Kidney (tissue), 14 donors: ENCODE results near the gene DUSP2. TPM values are rescaled to one million over a fixed set of nuclear protein-coding genes. Genes with fewer than 3 reads are reported as not detected.

Experiments
- DNase-seq, 5 donors: peaks; one replicate each; pipeline ENCODE4 v3.0.0-alpha.2; 2013 to 2020
- FAIRE-seq: peaks from 2 replicates; lab custom pipeline; 2012; peaks lifted over from hg19 to GRCh38; lab: Jason Lieb, UNC
- H3K27ac ChIP-seq, 2 donors: one replicate each; pipeline ENCODE4 v1.7.0; 2013; ENCODE audit warnings: low read depth in 2 of 2, low read length in 2 of 2, inconsistent platforms in 1 of 2
- H3K27me3 ChIP-seq: one replicate; pipeline ENCODE4 v1.7.1; 2013; ENCODE audit warnings: low read length, inconsistent platforms; ENCODE audit not compliant: control insufficient read depth, insufficient read depth
- H3K36me3 ChIP-seq, 3 donors: one replicate each; pipeline versions ENCODE4 v1.7.0 to v1.7.1; 2013; ENCODE audit warnings: low read length in 3 of 3, control low read depth in 1 of 3, inconsistent platforms in 1 of 3; ENCODE audit not compliant: insufficient read depth in 3 of 3, control insufficient read depth in 2 of 3
- H3K4me1 ChIP-seq, 3 donors: one replicate each; pipeline versions ENCODE4 v1.7.0 to v1.7.1; 2013; ENCODE audit warnings: low read length in 3 of 3, inconsistent platforms in 1 of 3, low read depth in 1 of 3; ENCODE audit not compliant: control insufficient read depth in 2 of 3, insufficient read depth in 2 of 3
- H3K4me3 ChIP-seq, 3 donors: one replicate each; pipeline versions ENCODE4 v1.7.0 to v1.8.1; 2013; ENCODE audit warnings: low read length in 3 of 3, control low read depth in 1 of 3, inconsistent platforms in 1 of 3
- H3K9ac ChIP-seq, 3 donors: one replicate each; pipeline versions ENCODE4 v1.7.0 to v1.7.1; 2013; ENCODE audit warnings: low read length in 3 of 3, control low read depth in 1 of 3, inconsistent platforms in 1 of 3
- H3K9me3 ChIP-seq, 3 donors: one replicate each; pipeline versions ENCODE4 v1.7.0 to v1.7.1; 2013; ENCODE audit warnings: low read length in 3 of 3, control low read depth in 1 of 3, inconsistent platforms in 1 of 3; ENCODE audit not compliant: control insufficient read depth in 2 of 3, insufficient read depth in 1 of 3
- CTCF ChIP-seq: IDR thresholded peaks from 3 replicates; pipeline ENCODE4 v1.5.1; 2012; ENCODE audit warnings: mild to moderate bottlenecking, moderate library complexity, borderline replicate concordance; ENCODE audit not compliant: insufficient read depth; ENCODE audit errors: extremely low read depth
- intact Hi-C: fragments of 100-400 bp; cut with DNase I; formaldehyde crosslinking; loops from one replicate; pipeline ENCODE4 v1.11.1; 2022
- polyA plus RNA-seq: library from polyadenylated mRNA; stranded (reverse); fragments of 350-450 nt; fragmentation: Illumina TruSeq; extraction: RNeasy Lipid Tissue Mini Kit (QIAGEN cat#74804); gene quantifications from one replicate; pipeline ENCODE4 v1.2.3, GENCODE V29; 2014; ENCODE audit warnings: low read depth, low replicate concordance; ENCODE audit not compliant: insufficient read depth
- total RNA-seq: library from RNA; stranded (reverse); fragmentation: NEBNext Ultra II Directional; extraction: Animal tissue kit (Norgen Biotek cat#: 25700); gene quantifications from one replicate; pipeline ENCODE4 v1.2.1, GENCODE V29; 2021
- donor health status: control.
- donor health status: control.
- donor health status: control.
- donor health status: control.
- donor health status: control.
- donor health status: DM: yes; HTN: yes; CAD: no.
- donor health status: Normal renal cell carcinoma (clear cell type).

The DUSP2 gene
- total and polyA plus RNA-seq, 2 donors from 2014 or later, result 5.6 to 11.8 TPM

GRCh38 chr2:96140941-96141623 lies 4.2 kb downstream of the DUSP2 start:
- FAIRE-seq (no peak), DNase-seq (peak in 2 of 5 donors; percentile 24 to 55)
- Histone ChIP-seq H3K9ac (no peak overlapping the region), H3K27ac (no peak overlapping the region), H3K4me1 (peaks cover 0 to 4% (median 1%) of the 10 kb centered on the region in 3 donors), H3K9me3 (no peaks in the 10 kb centered on the region), H3K27me3 (no peaks in the 10 kb centered on the region), H3K4me3 (no peak overlapping the region), H3K36me3 (no peaks in the 10 kb centered on the region)
- intact Hi-C loops, result no loop called here
- no peak for TF ChIP-seq CTCF

DNA sequence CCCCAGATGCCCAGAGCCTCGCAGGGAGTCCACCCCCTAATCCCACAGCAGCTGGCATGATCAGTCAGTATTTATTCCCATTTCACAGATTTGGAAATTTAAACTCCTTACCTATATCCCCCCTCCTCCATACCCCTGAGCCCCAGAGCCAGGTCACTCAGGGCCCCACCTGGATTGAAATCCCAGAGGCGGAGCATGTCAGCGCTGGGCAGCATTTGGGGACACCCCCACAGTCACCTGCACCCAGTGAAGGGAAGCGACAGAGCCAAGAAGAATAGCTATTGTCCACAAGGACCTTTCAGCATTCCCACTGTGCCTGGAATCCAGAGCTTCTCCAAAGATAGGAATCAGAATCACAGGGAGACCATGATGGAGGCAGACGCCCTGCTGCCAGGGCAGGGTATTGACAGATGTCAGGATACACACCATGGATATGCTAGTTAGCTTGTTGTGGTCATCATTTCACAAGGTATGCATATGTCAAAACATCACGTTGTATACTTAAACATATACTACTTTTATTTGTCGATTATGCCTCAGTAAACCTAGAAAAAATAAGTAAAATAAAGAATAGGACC lies 6.0 kb downstream of the DUSP2 start:
- no peaks in the 10 kb centered on the region for H3K36me3 ChIP-seq
- intact Hi-C loops, result no loop called here
- H3K27me3 ChIP-seq, result no peaks in the 10 kb centered on the region
- DNase-seq (peak in 1 of 5 donors; percentile 52), FAIRE-seq (no peak)
- no peak overlapping the region for H3K4me3 ChIP-seq
- no peak overlapping the region for H3K9ac ChIP-seq
- H3K9me3 ChIP-seq, result no peaks in the 10 kb centered on the region
- no peak overlapping the region for H3K27ac ChIP-seq
- H3K4me1 ChIP-seq, result no peaks in the 10 kb centered on the region
- no peak for TF ChIP-seq CTCF

- peak; percentile 76 to 88 (median 84) for DNase-seq
- Histone ChIP-seq H3K9ac (no peak within 1 kb of the TSS), H3K4me1 (no peaks in the 10 kb centered on the region), H3K9me3 (no peaks in the 10 kb centered on the region), H3K4me3 (no peak within 1 kb of the TSS), H3K36me3 (no peaks in the 10 kb centered on the region), H3K27ac (no peak within 1 kb of the TSS), H3K27me3 (no peaks in the 10 kb centered on the region)
- intact Hi-C loops, result no loop called here
- TF ChIP-seq CTCF, result no peak
- no peak for FAIRE-seq
Observed at GRCh38 chr2:96138179-96139145, 6.8 kb downstream of the DUSP2 start, which contains the start of gene ASTL. Gene ASTL (minus strand): TSS chr2:96138502. CDS start chr2:96138436, 66 bp downstream.
